K562 (cell line): ENCODE data around the gene BANP. TPM values are rescaled to one million over a fixed set of nuclear protein-coding genes. Genes with fewer than 3 reads are reported as not detected.
A peak's percentile ranks its signal among the peaks of the same experiment; 100 is the strongest.

Experiments used
- ATAC-seq: fragments of 200-7000 bp; cut with Tn5 transposase; 3 replicates; pipeline ENCODE4 v1.9.1; 2020; ENCODE audit warnings: moderate library complexity
- BruUV-seq: library from RNA; stranded (reverse); fragments of 400-500 nt; replicated peaks from 2 replicates; lab custom pipeline; 2021; lab: Mats Ljungman, UMichigan
- CTCF ChIA-PET: fragments of 300-600 bp; formaldehyde crosslinking; extraction: SDS; loops from one replicate; lab custom pipeline; 2021; ENCODE audit warnings: low intra/inter-chr PET ratio; lab: Yijun Ruan, JAX
- POLR2A ChIA-PET: fragments of 300-600, 350-650 bp; sonication (Branson Sonifier 250); formaldehyde crosslinking; extraction: SDS; loops from one replicate; lab custom pipeline; 2021; ENCODE audit warnings: antibody characterized with exemption, inconsistent platforms; lab: Yijun Ruan, JAX
- DNase-seq, 4 experiments: peaks; one replicate each; pipeline versions ENCODE4 v3.0.0 to v3.0.0-alpha.2; 2011 to 2018; ENCODE audit warnings: low spot score in 3 of 4, mixed read lengths in 3 of 4; ENCODE audit errors: extremely low read depth in 1 of 4
- FAIRE-seq: peaks from 2 replicates; lab custom pipeline; 2011; peaks lifted over from hg19 to GRCh38; lab: Jason Lieb, UNC
- H2AFZ ChIP-seq: 2 replicates; pipeline ENCODE4 v1.6.0; 2011; ENCODE audit warnings: low read depth, low read length, control low read depth, inconsistent platforms
- H3K27ac ChIP-seq: fragments of 200-600 bp; 3 replicates; pipeline ENCODE4 v1.8.0; 2011; ENCODE audit warnings: low read depth, mild to moderate bottlenecking, control low read depth, inconsistent platforms, low read length, moderate library complexity, mixed read lengths; ENCODE audit errors: extremely low read depth
- H3K27me3 ChIP-seq, 2 experiments: fragments of 300-600 bp in 1 of 2; 2 replicates in 1 of 2; 3 replicates in 1 of 2; pipeline versions ENCODE4 v1.6.0 to v1.8.0; 2011; ENCODE audit warnings: inconsistent platforms in 2 of 2, low read length in 2 of 2, mild to moderate bottlenecking in 1 of 2, mixed read lengths in 1 of 2, moderate library complexity in 1 of 2; ENCODE audit not compliant: control insufficient read depth in 2 of 2, insufficient read depth in 2 of 2
- H3K36me3 ChIP-seq: fragments of 300-600 bp; 3 replicates; pipeline ENCODE4 v1.8.0; 2011; ENCODE audit warnings: mild to moderate bottlenecking, low read length, inconsistent platforms; ENCODE audit not compliant: control insufficient read depth, insufficient read depth
- H3K4me1 ChIP-seq, 2 experiments: fragments of 200-600 bp in 1 of 2; replicated peaks in 1 of 2; 2 replicates in 1 of 2; 3 replicates in 1 of 2; pipeline versions ENCODE4 v1.5.1 to v1.8.0; 2011; ENCODE audit warnings: inconsistent platforms in 2 of 2, low read length in 2 of 2, mild to moderate bottlenecking in 1 of 2, mixed read lengths in 1 of 2, moderate library complexity in 1 of 2; ENCODE audit not compliant: control insufficient read depth in 2 of 2, insufficient read depth in 2 of 2
- H3K4me2 ChIP-seq: 2 replicates; pipeline ENCODE4 v1.6.1; 2011; ENCODE audit warnings: low read length, control low read depth, inconsistent platforms, mixed read lengths; ENCODE audit not compliant: insufficient read depth
- H3K4me3 ChIP-seq: fragments of 200-600 bp; sonication (generic), shearing (Covaris generic); 2 replicates; pipeline ENCODE4 v1.5.1; 2016; ENCODE audit warnings: control low read depth, inconsistent platforms
- H3K79me2 ChIP-seq: fragments of 200-600 bp; 3 replicates; pipeline ENCODE4 v1.8.0; 2011; ENCODE audit warnings: low read length, inconsistent platforms; ENCODE audit not compliant: control insufficient read depth, insufficient read depth
- H3K9ac ChIP-seq, 2 experiments: 2 replicates each; pipeline versions ENCODE4 v1.6.0 to v1.6.1; 2011; ENCODE audit warnings: low read depth in 2 of 2, low read length in 2 of 2, control low read depth in 1 of 2, inconsistent platforms in 1 of 2, mild to moderate bottlenecking in 1 of 2, mixed read lengths in 1 of 2; ENCODE audit not compliant: insufficient read depth in 1 of 2
- H3K9me1 ChIP-seq: one replicate; pipeline ENCODE4 v1.6.0; 2011; ENCODE audit warnings: inconsistent platforms, mild to moderate bottlenecking, low read length, moderate library complexity; ENCODE audit not compliant: control insufficient read depth, insufficient read depth
- H3K9me3 ChIP-seq: replicated peaks from 2 replicates; pipeline ENCODE4 v1.5.1; 2011; ENCODE audit warnings: low read depth, low read length, inconsistent platforms; ENCODE audit not compliant: control insufficient read depth, insufficient read depth
- H4K20me1 ChIP-seq: replicated peaks from 2 replicates; pipeline ENCODE4 v1.6.1; 2011; ENCODE audit warnings: low read length, inconsistent platforms, mixed read lengths; ENCODE audit not compliant: control insufficient read depth, insufficient read depth
- ESRRA ChIP-seq: fragments of 450-650 bp; IDR thresholded peaks from 2 replicates; pipeline ENCODE4 v1.6.1; 2014; ENCODE audit warnings: low read depth, mild to moderate bottlenecking, moderate library complexity, borderline replicate concordance
- TOE1 ChIP-seq, 2 experiments: fragments of 450-650 bp in 1 of 2; sonication (generic) in 1 of 2; formaldehyde crosslinking in 1 of 2; IDR thresholded peaks; 2 replicates each; pipeline versions ENCODE4 v1.7.1 to v1.8.0; 2016 to 2022; ENCODE audit warnings: borderline replicate concordance in 2 of 2, mild to moderate bottlenecking in 2 of 2, antibody characterized with exemption in 1 of 2, inconsistent platforms in 1 of 2, low read depth in 1 of 2, missing genetic modification reagents in 1 of 2, moderate library complexity in 1 of 2
- WGBS: fragments of 100-300 bp; shearing (Covaris generic); methylation state at CpG from one replicate; pipeline ENCODE4 v1.1.6; 2016; ENCODE audit warnings: low coverage, mixed read lengths; ENCODE audit not compliant: insufficient coverage; ENCODE audit errors: missing lambda C conversion rate; 5-methylcytosine and 5-hydroxymethylcytosine counted together
- in situ Hi-C: fragments of 300-500 bp; cut with MboI; formaldehyde crosslinking; loops from 4 replicates; pipeline ENCODE4 v1.15.0; 2018; ENCODE audit warnings: inconsistent platforms, mixed read lengths
- intact Hi-C: fragments of 100-400 bp; cut with micrococcal nuclease; formaldehyde crosslinking; loops from 2 replicates; pipeline ENCODE4 v1.14.2; 2022
- polyA plus RNA-seq, 8 experiments: library from polyadenylated mRNA; depleted of rRNA in 4 of 8; stranded (reverse) in 5 of 8; unstranded in 3 of 8; fragments of >200 nt; fragmentation: Nextera tagmentation in 2 of 8; fragmentation: Illumina TruSeq in 1 of 8; extraction: Ambion mirVana in 2 of 8; extraction: Trizol in 1 of 8; gene quantifications; 2 replicates each; pipeline versions ENCODE4 v1.2.1 to v1.2.3, GENCODE V29; 2011 to 2014; ENCODE audit warnings: inconsistent platforms in 1 of 8, missing spikeins in 1 of 8
- total RNA-seq, 7 experiments: library from RNA; depleted of rRNA in 6 of 7; stranded (reverse); fragments of >200 nt in 6 of 7; fragmentation: Illumina TruSeq in 2 of 7; extraction: Trizol in 2 of 7; gene quantifications; 2 replicates each; pipeline versions ENCODE4 v1.2.1 to v1.2.3, GENCODE V29; 2011 to 2021; ENCODE audit warnings: low replicate concordance in 1 of 7

The BANP gene
- total and polyA plus RNA-seq, 9 of the 15 experiments (the other 6 are each of a cell fraction or from before 2014, with no cell fraction given), result 4.6 to 22.1 (median 15.6) TPM

GRCh38 chr16:87922250-87922871 is 28.9 kb upstream of the BANP start:
- ChIA-PET POLR2A (no interaction called here), CTCF (no interaction called here)
- no peaks in the 10 kb centered on the region for H3K9me1 ChIP-seq
- no peaks in the 10 kb centered on the region for H3K9me3 ChIP-seq
- no peaks in the 10 kb centered on the region for H3K36me3 ChIP-seq
- peaks cover 10 to 27% of the 10 kb centered on the region in 2 experiments; a peak in 3 of 5 replicates for H3K4me1 ChIP-seq
- ATAC-seq, result no peak
- H3K9ac ChIP-seq, result 0 out of 4 replicates have a peak overlapping the region, but pooled peaks of 1 of the 2 experiments have one; percentile 74
- TF ChIP-seq ESRRA (peak; percentile 74), TOE1 (IDR thresholded peaks at IDR 0.05; ENCODE audit: borderline replicate concordance) (no peak), TOE1 (CRISPR knock-in tag; IDR thresholded peaks at IDR 0.05; ENCODE audit: borderline replicate concordance, low read depth) (no peak)
- no peak for DNase-seq
- H2AFZ ChIP-seq, result no peak overlapping the region
- peaks cover 27 to 63% of the 10 kb centered on the region in 2 experiments for H3K27me3 ChIP-seq
- BruUV-seq, result no TSS peak
- 22% methylated on average over 13 of the region's 14 CpGs for WGBS
- FAIRE-seq, result no peak
- no peaks in the 10 kb centered on the region for H4K20me1 ChIP-seq
- no peak overlapping the region for H3K4me3 ChIP-seq
- in situ Hi-C loops (no loop called here), intact Hi-C loops (no loop called here)
- no peak overlapping the region for H3K4me2 ChIP-seq
- H3K79me2 ChIP-seq, result no peaks in the 10 kb centered on the region
- H3K27ac ChIP-seq, result no peak overlapping the region
